Trophoblast cell (in vitro differentiated cells and primary cell): ENCODE results near the gene ME3.

Experiments used
- DNase-seq, 2 donors: peaks; one replicate each; pipeline ENCODE4 v3.0.0-alpha.2; 2016
- H2AFZ ChIP-seq: 2 replicates; pipeline ENCODE4 v1.6.1; 2013; ENCODE audit warnings: low read length, moderate library complexity, mild to moderate bottlenecking; ENCODE audit not compliant: insufficient read depth, poor library complexity
- H2AK5ac ChIP-seq: 2 replicates; pipeline ENCODE4 v1.6.1; 2013; ENCODE audit warnings: mild to moderate bottlenecking, low read length
- H2BK120ac ChIP-seq: 2 replicates; pipeline ENCODE4 v1.6.1; 2013; ENCODE audit warnings: low read length, mild to moderate bottlenecking, moderate library complexity; ENCODE audit not compliant: insufficient read depth, poor library complexity
- H2BK12ac ChIP-seq: 2 replicates; pipeline ENCODE4 v1.6.1; 2013; ENCODE audit warnings: mild to moderate bottlenecking, low read length, moderate library complexity
- H2BK5ac ChIP-seq: 2 replicates; pipeline ENCODE4 v1.6.1; 2013; ENCODE audit warnings: low read length, low read depth, moderate library complexity, mild to moderate bottlenecking; ENCODE audit not compliant: poor library complexity
- H3K14ac ChIP-seq: 2 replicates; pipeline ENCODE4 v1.6.1; 2013; ENCODE audit warnings: mild to moderate bottlenecking, low read length
- H3K18ac ChIP-seq: 2 replicates; pipeline ENCODE4 v1.6.1; 2013; ENCODE audit warnings: mild to moderate bottlenecking, low read length
- H3K23ac ChIP-seq: 2 replicates; pipeline ENCODE4 v1.6.1; 2013; ENCODE audit warnings: low read length
- H3K27ac ChIP-seq: 2 replicates; pipeline ENCODE4 v1.5.1; 2013; ENCODE audit warnings: low read depth, mild to moderate bottlenecking, inconsistent platforms, low read length, moderate library complexity
- H3K27me3 ChIP-seq: 2 replicates; pipeline ENCODE4 v1.6.1; 2013; ENCODE audit warnings: inconsistent platforms, mild to moderate bottlenecking, low read length, moderate library complexity; ENCODE audit not compliant: insufficient read depth
- H3K36me3 ChIP-seq, 2 experiments: 1 replicate in 1 of 2; 2 replicates in 1 of 2; pipeline ENCODE4 v1.6.1; 2013; ENCODE audit warnings: low read length in 2 of 2, mild to moderate bottlenecking in 2 of 2, moderate library complexity in 1 of 2; ENCODE audit not compliant: insufficient read depth in 2 of 2, control insufficient read depth in 1 of 2
- H3K4ac ChIP-seq: 2 replicates; pipeline ENCODE4 v1.6.1; 2013; ENCODE audit warnings: low read depth, mild to moderate bottlenecking, low read length, moderate library complexity
- H3K4me1 ChIP-seq, 2 experiments: 1 replicate in 1 of 2; 2 replicates in 1 of 2; pipeline ENCODE4 v1.6.1; 2013; ENCODE audit warnings: low read length in 2 of 2, mild to moderate bottlenecking in 2 of 2, moderate library complexity in 1 of 2; ENCODE audit not compliant: insufficient read depth in 2 of 2, control insufficient read depth in 1 of 2
- H3K4me2 ChIP-seq: 2 replicates; pipeline ENCODE4 v1.6.1; 2013; ENCODE audit warnings: inconsistent platforms, mild to moderate bottlenecking, low read length, moderate library complexity
- H3K4me3 ChIP-seq: 2 replicates; pipeline ENCODE4 v1.5.1; 2013; ENCODE audit warnings: mild to moderate bottlenecking, low read depth, low read length, inconsistent platforms
- H3K79me1 ChIP-seq: one replicate; pipeline ENCODE4 v1.6.1; 2013; ENCODE audit warnings: low read length
- H3K79me2 ChIP-seq: 2 replicates; pipeline ENCODE4 v1.6.1; 2013; ENCODE audit warnings: low read length, mild to moderate bottlenecking; ENCODE audit not compliant: control insufficient read depth, insufficient read depth, poor library complexity
- H3K9ac ChIP-seq: 2 replicates; pipeline ENCODE4 v1.6.1; 2013; ENCODE audit warnings: mild to moderate bottlenecking, low read length
- H3K9me3 ChIP-seq: 2 replicates; pipeline ENCODE4 v1.6.1; 2013; ENCODE audit warnings: low read depth, mild to moderate bottlenecking, control low read depth, inconsistent platforms, low read length; ENCODE audit not compliant: insufficient read depth
- H4K12ac ChIP-seq: 2 replicates; pipeline ENCODE4 v1.6.1; 2013; ENCODE audit warnings: low read depth, mild to moderate bottlenecking, low read length, moderate library complexity
- H4K8ac ChIP-seq: 2 replicates; pipeline ENCODE4 v1.6.1; 2013; ENCODE audit warnings: low read depth, mild to moderate bottlenecking, low read length, moderate library complexity
- H4K91ac ChIP-seq: one replicate; pipeline ENCODE4 v1.6.1; 2013; ENCODE audit warnings: low read depth, mild to moderate bottlenecking, low read length, moderate library complexity
- WGBS: extraction: QIAGEN DNeasy Blood & Tissue Kit; methylation state at CpG from one replicate; pipeline ENCODE4 v1.1.7; 2013; ENCODE audit warnings: missing lambda C conversion rate; ENCODE audit not compliant: insufficient read length, insufficient coverage; ENCODE audit errors: extremely low coverage; 5-methylcytosine and 5-hydroxymethylcytosine counted together

Gene ME3

DNA sequence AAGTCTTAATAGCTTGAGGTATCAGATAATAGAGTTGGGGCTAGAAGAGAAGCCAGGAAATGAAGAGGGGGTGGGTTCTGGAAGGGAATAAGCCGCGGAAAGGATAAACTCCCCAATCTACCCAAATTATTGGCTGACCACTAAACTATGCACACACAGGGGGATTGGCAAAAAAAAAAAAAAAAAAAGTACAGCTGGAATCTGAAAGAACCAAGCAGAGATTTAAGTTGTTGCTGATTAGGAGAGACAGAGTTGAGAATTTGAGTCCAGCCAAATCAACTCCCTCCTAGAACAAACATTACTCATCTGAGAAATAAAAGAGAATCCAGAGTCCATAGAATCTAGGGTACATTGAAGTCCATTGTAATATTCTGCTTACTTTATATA is 162.8 kb downstream of the ME3 start:
- no CpG with 5 or more reads among the region's 2 CpGs for WGBS
- H3K9ac ChIP-seq, result no peak overlapping the region
- no peak overlapping the region for H3K23ac ChIP-seq
- H2AK5ac ChIP-seq, result no peak overlapping the region
- H3K4me3 ChIP-seq, result no peak overlapping the region
- H3K4me2 ChIP-seq, result no peak overlapping the region
- no peaks in the 10 kb centered on the region for H3K27me3 ChIP-seq
- H3K14ac ChIP-seq, result no peak overlapping the region
- H2BK5ac ChIP-seq, result no peak overlapping the region
- peaks cover 0 to 7% of the 10 kb centered on the region in 2 experiments for H3K4me1 ChIP-seq
- no peak overlapping the region for H3K27ac ChIP-seq
- peak overlapping the region; percentile 28 for H4K91ac ChIP-seq
- no peak overlapping the region for H3K18ac ChIP-seq
- DNase-seq, result no peak
- peaks cover 7% of the 10 kb centered on the region for H3K79me1 ChIP-seq
- H2AFZ ChIP-seq, result no peak overlapping the region
- no peaks in the 10 kb centered on the region for H3K36me3 ChIP-seq
- H3K4ac ChIP-seq, result no peak overlapping the region
- no peaks in the 10 kb centered on the region for H3K79me2 ChIP-seq
- no peak overlapping the region for H2BK120ac ChIP-seq
- peaks cover 2% of the 10 kb centered on the region for H3K9me3 ChIP-seq
- no peak overlapping the region for H4K12ac ChIP-seq
- no peak overlapping the region for H2BK12ac ChIP-seq
- H4K8ac ChIP-seq, result no peak overlapping the region

GRCh38 chr11:86508604-86509587 is 163.5 kb downstream of the ME3 start:
- Histone ChIP-seq H3K9ac (no peak overlapping the region), H3K79me2 (no peaks in the 10 kb centered on the region), H3K23ac (no peak overlapping the region), H3K4me3 (no peak overlapping the region), H3K4me1 (peaks cover under 1 to 6% of the 10 kb centered on the region in 2 experiments), H4K8ac (no peak overlapping the region), H2AK5ac (no peak overlapping the region), H3K4ac (no peak overlapping the region), H3K9me3 (peaks cover 2% of the 10 kb centered on the region), H3K14ac (peak overlapping the region; percentile 6), H2BK12ac (peak overlapping the region; percentile 56), H3K27me3 (no peaks in the 10 kb centered on the region), H2BK5ac (no peak overlapping the region), H3K18ac (no peak overlapping the region), H3K79me1 (peaks cover 8% of the 10 kb centered on the region), H4K91ac (peak overlapping the region; percentile 28), H3K27ac (no peak overlapping the region), H2AFZ (no peak overlapping the region), H2BK120ac (no peak overlapping the region), H3K4me2 (no peak overlapping the region), H3K36me3 (no peaks in the 10 kb centered on the region), H4K12ac (no peak overlapping the region)
- WGBS, result no CpG with 5 or more reads among the region's 6 CpGs
- no peak for DNase-seq

DNA sequence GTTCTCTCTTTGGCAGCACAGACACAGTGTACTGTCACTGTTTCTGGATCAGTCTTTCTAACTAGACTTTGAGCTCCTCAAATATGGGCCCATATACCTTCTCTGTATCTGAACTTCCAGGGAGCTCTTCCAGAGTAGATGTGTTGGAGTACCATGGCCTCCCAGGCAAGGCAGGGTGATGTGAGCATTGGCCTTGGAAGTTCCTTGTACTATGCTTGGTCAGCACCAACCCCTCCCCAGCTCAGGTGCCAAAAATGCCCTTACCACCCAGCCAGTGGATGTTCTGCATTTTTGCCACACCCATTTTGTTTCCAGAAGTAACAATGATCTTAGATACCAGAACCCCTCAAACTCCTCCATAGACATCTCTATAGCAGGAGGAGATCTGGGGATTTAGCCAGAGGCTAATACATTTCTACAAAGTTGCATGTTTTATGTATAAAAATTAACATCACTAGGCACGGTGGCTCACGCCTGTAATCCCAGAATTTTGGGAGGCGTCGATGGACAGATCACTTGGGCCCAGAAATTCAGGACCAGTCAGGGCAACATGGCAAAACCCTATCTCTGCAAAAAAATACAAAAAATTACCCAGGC is 165.1 kb downstream of the ME3 start:
- Histone ChIP-seq H3K27me3 (no peaks in the 10 kb centered on the region), H3K4me1 (peaks cover 4 to 5% of the 10 kb centered on the region in 2 experiments), H2AFZ (no peak overlapping the region), H3K23ac (no peak overlapping the region), H2AK5ac (no peak overlapping the region), H4K91ac (no peak overlapping the region), H3K9ac (no peak overlapping the region), H3K9me3 (peaks cover 2% of the 10 kb centered on the region), H2BK120ac (no peak overlapping the region), H3K4me3 (no peak overlapping the region), H4K8ac (no peak overlapping the region), H3K4me2 (no peak overlapping the region), H3K27ac (no peak overlapping the region), H3K79me2 (no peaks in the 10 kb centered on the region), H3K4ac (no peak overlapping the region), H3K79me1 (peaks cover 6% of the 10 kb centered on the region), H3K18ac (no peak overlapping the region), H2BK5ac (no peak overlapping the region), H4K12ac (no peak overlapping the region), H3K14ac (no peak overlapping the region), H2BK12ac (no peak overlapping the region), H3K36me3 (no peaks in the 10 kb centered on the region)
- DNase-seq, result no peak
- no CpG with 5 or more reads among the region's 4 CpGs for WGBS

DNA sequence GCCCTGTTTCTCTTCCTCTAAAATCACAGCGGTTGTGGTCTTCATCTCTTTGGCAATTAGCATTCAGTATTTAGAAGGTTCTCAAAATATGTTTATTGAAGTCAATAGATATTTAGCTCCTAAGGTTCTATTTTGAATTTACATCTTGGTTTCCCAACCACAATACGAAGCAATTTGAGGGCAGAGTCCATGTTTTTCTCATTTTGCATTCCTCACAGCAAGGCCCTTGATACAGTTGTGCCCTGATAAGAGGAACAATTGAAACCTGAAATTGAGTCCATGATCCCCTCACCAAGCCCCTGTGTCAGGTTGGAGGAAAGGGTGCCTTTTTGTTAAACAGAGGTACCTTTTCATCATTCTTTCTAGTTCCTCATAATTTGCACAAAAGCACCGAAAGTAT is 166.2 kb downstream of the ME3 start:
- Histone ChIP-seq H2BK120ac (no peak overlapping the region), H4K8ac (no peak overlapping the region), H3K14ac (no peak overlapping the region), H2BK5ac (no peak overlapping the region), H3K4me3 (no peak overlapping the region), H3K27ac (no peak overlapping the region), H3K4ac (no peak overlapping the region), H3K9ac (no peak overlapping the region), H4K91ac (no peak overlapping the region), H4K12ac (no peak overlapping the region), H3K79me2 (no peaks in the 10 kb centered on the region), H2AK5ac (no peak overlapping the region), H3K27me3 (no peaks in the 10 kb centered on the region), H3K4me1 (peaks cover 4 to 5% of the 10 kb centered on the region in 2 experiments), H3K18ac (no peak overlapping the region), H3K9me3 (no peaks in the 10 kb centered on the region), H2BK12ac (no peak overlapping the region), H2AFZ (no peak overlapping the region), H3K79me1 (peaks cover 6% of the 10 kb centered on the region), H3K4me2 (no peak overlapping the region), H3K23ac (no peak overlapping the region), H3K36me3 (no peaks in the 10 kb centered on the region)
- WGBS, result no CpG with 5 or more reads among the region's 3 CpGs
- DNase-seq, result no peak
